HepG2 (cell line): ENCODE results near the gene GSTM1. TPM values are rescaled to one million over a fixed set of nuclear protein-coding genes. Genes with fewer than 3 reads are reported as not detected.
A peak's percentile ranks its signal among the peaks of the same experiment; 100 is the strongest.

Experiments
- HNF4G ChIP-seq, 2 experiments: sonication (generic) in 1 of 2; formaldehyde crosslinking in 1 of 2; IDR thresholded peaks; 2 replicates each; pipeline versions ENCODE4 v1.4.0 to v1.6.1; 2011 to 2020; ENCODE audit warnings: borderline replicate concordance in 2 of 2, low read depth in 2 of 2, mild to moderate bottlenecking in 2 of 2, low read length in 1 of 2, missing genetic modification reagents in 1 of 2, moderate library complexity in 1 of 2
- HOXA5 ChIP-seq: sonication (generic); formaldehyde crosslinking; IDR thresholded peaks from 2 replicates; pipeline ENCODE4 v1.4.0; 2020; ENCODE audit warnings: missing genetic modification reagents
- MBNL3 ChIP-seq: fragments of 250-450 bp; sonication (Bioruptor Pico); conservative IDR thresholded peaks from 2 replicates; pipeline ENCODE4 v1.8.0; 2022; ENCODE audit warnings: mild to moderate bottlenecking, inconsistent platforms
- NCOA1 ChIP-seq: sonication (generic); formaldehyde crosslinking; IDR thresholded peaks from 2 replicates; pipeline ENCODE4 v1.9.0; 2021; ENCODE audit warnings: missing genetic modification reagents
- NFKB2 ChIP-seq: sonication (generic); formaldehyde crosslinking; IDR thresholded peaks from 2 replicates; pipeline ENCODE4 v1.4.0; 2020; ENCODE audit warnings: missing genetic modification reagents, borderline replicate concordance
- PHF20 ChIP-seq: sonication (generic); formaldehyde crosslinking; IDR thresholded peaks from 2 replicates; pipeline ENCODE4 v1.5.0; 2020; ENCODE audit warnings: mild to moderate bottlenecking, missing genetic modification reagents
- RBFOX2 ChIP-seq: fragments of 200-400 bp; formaldehyde crosslinking; IDR thresholded peaks from 2 replicates; pipeline ENCODE4 v1.6.1; 2017; ENCODE audit warnings: low read depth, mild to moderate bottlenecking, low read length
- SALL1 ChIP-seq: sonication (generic); formaldehyde crosslinking; IDR thresholded peaks from 2 replicates; pipeline ENCODE4 v1.8.0; 2022; ENCODE audit warnings: mild to moderate bottlenecking, missing genetic modification reagents
- SMAD3 ChIP-seq: sonication (generic); formaldehyde crosslinking; IDR thresholded peaks from 2 replicates; pipeline ENCODE4 v1.4.0; 2020; ENCODE audit warnings: missing genetic modification reagents
- ZNF350 ChIP-seq: sonication (generic); formaldehyde crosslinking; IDR thresholded peaks from 2 replicates; pipeline ENCODE4 v1.4.0; 2020; ENCODE audit warnings: mild to moderate bottlenecking, low read depth, missing genetic modification reagents, borderline replicate concordance
- ZNF749 ChIP-seq: sonication (generic); formaldehyde crosslinking; IDR thresholded peaks from 2 replicates; pipeline ENCODE4 v1.8.0; 2022; ENCODE audit warnings: mild to moderate bottlenecking, missing genetic modification reagents, moderate library complexity, borderline replicate concordance
- ZNF775 ChIP-seq: sonication (generic); formaldehyde crosslinking; IDR thresholded peaks from 2 replicates; pipeline ENCODE4 v1.4.0; 2020; ENCODE audit warnings: missing genetic modification reagents, mild to moderate bottlenecking, moderate library complexity, borderline replicate concordance
- polyA plus RNA-seq, 8 experiments: library from polyadenylated mRNA; depleted of rRNA in 3 of 8; stranded (reverse) in 7 of 8; unstranded in 1 of 8; fragments of >200 nt; fragmentation: Illumina TruSeq in 4 of 8; extraction: Trizol in 4 of 8; gene quantifications; 2 replicates each; pipeline versions ENCODE4 v1.2.1 to v1.2.3, GENCODE V29; 2011 to 2016; ENCODE audit warnings: low read depth in 4 of 8, missing spikeins in 1 of 8, mixed read lengths in 1 of 8; ENCODE audit not compliant: insufficient read depth in 1 of 8
- total RNA-seq, 5 experiments: library from RNA; depleted of rRNA; stranded (reverse); fragments of >200 nt; fragmentation: Illumina TruSeq; extraction: Trizol; gene quantifications; 2 replicates each; pipeline ENCODE4 v1.2.3, GENCODE V29; 2016; ENCODE audit warnings: low read depth in 1 of 5
- TF ChIP-seq, protein P1 (sequence below): sonication (generic); formaldehyde crosslinking; IDR thresholded peaks from 2 replicates; pipeline ENCODE4 v1.4.0; 2020; ENCODE audit warnings: missing genetic modification reagents, borderline replicate concordance
- TF ChIP-seq, protein P2 (sequence below): sonication (generic); formaldehyde crosslinking; IDR thresholded peaks from 2 replicates; pipeline ENCODE4 v1.5.0; 2020; ENCODE audit warnings: missing genetic modification reagents, mild to moderate bottlenecking, borderline replicate concordance
- TF ChIP-seq, protein P3 (sequence below): IDR thresholded peaks from 2 replicates; pipeline ENCODE4 v1.6.1; 2016; ENCODE audit warnings: mild to moderate bottlenecking
- TF ChIP-seq, protein P4 (sequence below): sonication (generic); formaldehyde crosslinking; IDR thresholded peaks from 2 replicates; pipeline ENCODE4 v1.4.0; 2020; ENCODE audit warnings: missing genetic modification reagents
- TF ChIP-seq, protein P5 (sequence below): sonication (generic); formaldehyde crosslinking; conservative IDR thresholded peaks from 2 replicates; pipeline ENCODE4 v1.4.0; 2020; ENCODE audit warnings: mild to moderate bottlenecking, missing genetic modification reagents, moderate library complexity

GSTM1 gene
- total and polyA plus RNA-seq, 2 of the 13 experiments (the other 11 are each of a cell fraction or from before 2014, with no cell fraction given) = 0.42 TPM; not detected in 1

DNA sequence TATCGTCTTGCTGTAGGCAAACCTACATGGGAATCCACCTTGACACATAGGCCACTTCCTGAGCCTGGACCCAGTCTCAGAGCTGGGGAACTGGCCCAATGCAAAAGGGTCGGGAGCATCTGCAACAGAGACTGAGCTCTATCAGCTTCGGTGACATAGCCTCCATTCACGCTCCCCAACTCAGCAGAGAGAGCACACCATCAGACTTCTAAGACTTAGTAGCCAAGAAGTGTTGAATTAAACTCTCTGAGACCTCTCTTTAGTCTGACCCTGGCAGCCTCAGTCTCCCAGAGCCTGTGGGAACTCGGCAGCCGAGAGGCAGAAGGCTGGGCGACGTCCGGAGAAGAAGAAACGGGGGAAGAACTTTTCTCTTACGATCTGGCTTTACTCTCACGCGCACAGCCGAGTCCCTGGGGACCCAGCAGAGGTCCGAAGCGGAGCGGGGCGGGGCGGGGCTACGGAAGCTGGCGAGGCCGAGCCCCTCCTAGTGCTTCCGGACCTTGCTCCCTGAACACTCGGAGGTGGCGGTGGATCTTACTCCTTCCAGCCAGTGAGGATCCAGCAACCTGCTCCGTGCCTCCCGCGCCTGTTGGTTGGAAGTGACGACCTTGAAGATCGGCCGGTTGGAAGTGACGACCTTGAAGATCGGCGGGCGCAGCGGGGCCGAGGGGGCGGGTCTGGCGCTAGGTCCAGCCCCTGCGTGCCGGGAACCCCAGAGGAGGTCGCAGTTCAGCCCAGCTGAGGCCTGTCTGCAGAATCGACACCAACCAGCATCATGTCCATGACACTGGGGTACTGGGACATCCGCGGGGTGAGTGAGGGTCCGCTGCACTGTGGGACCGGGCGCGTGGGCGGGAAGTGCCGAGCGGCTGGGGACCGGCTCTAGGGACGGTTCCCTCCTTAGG lies 31.8 kb upstream of the GSTM1 start, which contains the start of gene GSTM4 (continued):
- peak; percentile 71; the same call in 1 of the 2 replicates for TF ChIP-seq ZNF775 (CRISPR knock-in tag)
- TF ChIP-seq SALL1 (CRISPR knock-in tag) = peak; percentile 82
- TF ChIP-seq, protein P1, sequence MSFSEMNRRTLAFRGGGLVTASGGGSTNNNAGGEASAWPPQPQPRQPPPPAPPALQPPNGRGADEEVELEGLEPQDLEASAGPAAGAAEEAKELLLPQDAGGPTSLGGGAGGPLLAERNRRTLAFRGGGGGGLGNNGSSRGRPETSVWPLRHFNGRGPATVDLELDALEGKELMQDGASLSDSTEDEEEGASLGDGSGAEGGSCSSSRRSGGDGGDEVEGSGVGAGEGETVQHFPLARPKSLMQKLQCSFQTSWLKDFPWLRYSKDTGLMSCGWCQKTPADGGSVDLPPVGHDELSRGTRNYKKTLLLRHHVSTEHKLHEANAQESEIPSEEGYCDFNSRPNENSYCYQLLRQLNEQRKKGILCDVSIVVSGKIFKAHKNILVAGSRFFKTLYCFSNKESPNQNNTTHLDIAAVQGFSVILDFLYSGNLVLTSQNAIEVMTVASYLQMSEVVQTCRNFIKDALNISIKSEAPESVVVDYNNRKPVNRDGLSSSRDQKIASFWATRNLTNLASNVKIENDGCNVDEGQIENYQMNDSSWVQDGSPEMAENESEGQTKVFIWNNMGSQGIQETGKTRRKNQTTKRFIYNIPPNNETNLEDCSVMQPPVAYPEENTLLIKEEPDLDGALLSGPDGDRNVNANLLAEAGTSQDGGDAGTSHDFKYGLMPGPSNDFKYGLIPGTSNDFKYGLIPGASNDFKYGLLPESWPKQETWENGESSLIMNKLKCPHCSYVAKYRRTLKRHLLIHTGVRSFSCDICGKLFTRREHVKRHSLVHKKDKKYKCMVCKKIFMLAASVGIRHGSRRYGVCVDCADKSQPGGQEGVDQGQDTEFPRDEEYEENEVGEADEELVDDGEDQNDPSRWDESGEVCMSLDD (CRISPR knock-in tag) = no peak
- TF ChIP-seq, protein P2, sequence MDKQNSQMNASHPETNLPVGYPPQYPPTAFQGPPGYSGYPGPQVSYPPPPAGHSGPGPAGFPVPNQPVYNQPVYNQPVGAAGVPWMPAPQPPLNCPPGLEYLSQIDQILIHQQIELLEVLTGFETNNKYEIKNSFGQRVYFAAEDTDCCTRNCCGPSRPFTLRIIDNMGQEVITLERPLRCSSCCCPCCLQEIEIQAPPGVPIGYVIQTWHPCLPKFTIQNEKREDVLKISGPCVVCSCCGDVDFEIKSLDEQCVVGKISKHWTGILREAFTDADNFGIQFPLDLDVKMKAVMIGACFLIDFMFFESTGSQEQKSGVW (CRISPR knock-in tag) = no peak
- TF ChIP-seq ZNF749 = no peak
- peak; percentile 57 for TF ChIP-seq ZNF350
- TF ChIP-seq, protein P3, sequence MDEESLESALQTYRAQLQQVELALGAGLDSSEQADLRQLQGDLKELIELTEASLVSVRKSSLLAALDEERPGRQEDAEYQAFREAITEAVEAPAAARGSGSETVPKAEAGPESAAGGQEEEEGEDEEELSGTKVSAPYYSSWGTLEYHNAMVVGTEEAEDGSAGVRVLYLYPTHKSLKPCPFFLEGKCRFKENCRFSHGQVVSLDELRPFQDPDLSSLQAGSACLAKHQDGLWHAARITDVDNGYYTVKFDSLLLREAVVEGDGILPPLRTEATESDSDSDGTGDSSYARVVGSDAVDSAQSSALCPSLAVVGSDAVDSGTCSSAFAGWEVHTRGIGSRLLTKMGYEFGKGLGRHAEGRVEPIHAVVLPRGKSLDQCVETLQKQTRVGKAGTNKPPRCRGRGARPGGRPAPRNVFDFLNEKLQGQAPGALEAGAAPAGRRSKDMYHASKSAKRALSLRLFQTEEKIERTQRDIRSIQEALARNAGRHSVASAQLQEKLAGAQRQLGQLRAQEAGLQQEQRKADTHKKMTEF (CRISPR knock-in tag) = peak; percentile 91
- TF ChIP-seq, protein P4, sequence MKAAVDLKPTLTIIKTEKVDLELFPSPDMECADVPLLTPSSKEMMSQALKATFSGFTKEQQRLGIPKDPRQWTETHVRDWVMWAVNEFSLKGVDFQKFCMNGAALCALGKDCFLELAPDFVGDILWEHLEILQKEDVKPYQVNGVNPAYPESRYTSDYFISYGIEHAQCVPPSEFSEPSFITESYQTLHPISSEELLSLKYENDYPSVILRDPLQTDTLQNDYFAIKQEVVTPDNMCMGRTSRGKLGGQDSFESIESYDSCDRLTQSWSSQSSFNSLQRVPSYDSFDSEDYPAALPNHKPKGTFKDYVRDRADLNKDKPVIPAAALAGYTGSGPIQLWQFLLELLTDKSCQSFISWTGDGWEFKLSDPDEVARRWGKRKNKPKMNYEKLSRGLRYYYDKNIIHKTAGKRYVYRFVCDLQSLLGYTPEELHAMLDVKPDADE = no peak
- TF ChIP-seq NFKB2 (CRISPR knock-in tag) = peak; percentile 91; the same call in 1 of the 2 replicates
- peak; percentile 72 for TF ChIP-seq RBFOX2
- TF ChIP-seq SMAD3 (CRISPR knock-in tag) = no peak
- TF ChIP-seq HNF4G (IDR thresholded peaks at IDR 0.05; ENCODE audit: borderline replicate concordance, low read depth, low read length) = peak; percentile 60; the same call in 1 of the 2 replicates
- peak; percentile 80; the same call in 1 of the 2 replicates for TF ChIP-seq HNF4G (CRISPR knock-in tag; IDR thresholded peaks at IDR 0.05; ENCODE audit: borderline replicate concordance, low read depth)
- no peak for TF ChIP-seq MBNL3 (CRISPR knock-in tag)
- TF ChIP-seq PHF20 (CRISPR knock-in tag) = peak; percentile 79
- no peak for TF ChIP-seq NCOA1 (CRISPR knock-in tag)
- TF ChIP-seq, protein P5, sequence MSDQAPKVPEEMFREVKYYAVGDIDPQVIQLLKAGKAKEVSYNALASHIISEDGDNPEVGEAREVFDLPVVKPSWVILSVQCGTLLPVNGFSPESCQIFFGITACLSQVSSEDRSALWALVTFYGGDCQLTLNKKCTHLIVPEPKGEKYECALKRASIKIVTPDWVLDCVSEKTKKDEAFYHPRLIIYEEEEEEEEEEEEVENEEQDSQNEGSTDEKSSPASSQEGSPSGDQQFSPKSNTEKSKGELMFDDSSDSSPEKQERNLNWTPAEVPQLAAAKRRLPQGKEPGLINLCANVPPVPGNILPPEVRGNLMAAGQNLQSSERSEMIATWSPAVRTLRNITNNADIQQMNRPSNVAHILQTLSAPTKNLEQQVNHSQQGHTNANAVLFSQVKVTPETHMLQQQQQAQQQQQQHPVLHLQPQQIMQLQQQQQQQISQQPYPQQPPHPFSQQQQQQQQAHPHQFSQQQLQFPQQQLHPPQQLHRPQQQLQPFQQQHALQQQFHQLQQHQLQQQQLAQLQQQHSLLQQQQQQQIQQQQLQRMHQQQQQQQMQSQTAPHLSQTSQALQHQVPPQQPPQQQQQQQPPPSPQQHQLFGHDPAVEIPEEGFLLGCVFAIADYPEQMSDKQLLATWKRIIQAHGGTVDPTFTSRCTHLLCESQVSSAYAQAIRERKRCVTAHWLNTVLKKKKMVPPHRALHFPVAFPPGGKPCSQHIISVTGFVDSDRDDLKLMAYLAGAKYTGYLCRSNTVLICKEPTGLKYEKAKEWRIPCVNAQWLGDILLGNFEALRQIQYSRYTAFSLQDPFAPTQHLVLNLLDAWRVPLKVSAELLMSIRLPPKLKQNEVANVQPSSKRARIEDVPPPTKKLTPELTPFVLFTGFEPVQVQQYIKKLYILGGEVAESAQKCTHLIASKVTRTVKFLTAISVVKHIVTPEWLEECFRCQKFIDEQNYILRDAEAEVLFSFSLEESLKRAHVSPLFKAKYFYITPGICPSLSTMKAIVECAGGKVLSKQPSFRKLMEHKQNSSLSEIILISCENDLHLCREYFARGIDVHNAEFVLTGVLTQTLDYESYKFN (CRISPR knock-in tag) = peak; percentile 63
- peak; percentile 87; the same call in 1 of the 2 replicates for TF ChIP-seq HOXA5 (CRISPR knock-in tag)
